HG03558 (cell line): ENCODE measurements around the gene GNAQ.

Experiments used
- ATAC-seq: cut with Tn5 transposase; IDR thresholded peaks from one replicate; pipeline ENCODE4 v1.9.1; 2021; ENCODE audit warnings: moderate number of reproducible peaks; ENCODE audit not compliant: unreplicated experiment; ENCODE audit errors: extremely low read depth

Gene GNAQ

GRCh38 chr9:77832639-77833038 is 199.0 kb downstream of the GNAQ start:
- no peak for ATAC-seq

GRCh38 chr9:77831781-77832180 is 199.8 kb downstream of the GNAQ start:
- no peak for ATAC-seq

DNA sequence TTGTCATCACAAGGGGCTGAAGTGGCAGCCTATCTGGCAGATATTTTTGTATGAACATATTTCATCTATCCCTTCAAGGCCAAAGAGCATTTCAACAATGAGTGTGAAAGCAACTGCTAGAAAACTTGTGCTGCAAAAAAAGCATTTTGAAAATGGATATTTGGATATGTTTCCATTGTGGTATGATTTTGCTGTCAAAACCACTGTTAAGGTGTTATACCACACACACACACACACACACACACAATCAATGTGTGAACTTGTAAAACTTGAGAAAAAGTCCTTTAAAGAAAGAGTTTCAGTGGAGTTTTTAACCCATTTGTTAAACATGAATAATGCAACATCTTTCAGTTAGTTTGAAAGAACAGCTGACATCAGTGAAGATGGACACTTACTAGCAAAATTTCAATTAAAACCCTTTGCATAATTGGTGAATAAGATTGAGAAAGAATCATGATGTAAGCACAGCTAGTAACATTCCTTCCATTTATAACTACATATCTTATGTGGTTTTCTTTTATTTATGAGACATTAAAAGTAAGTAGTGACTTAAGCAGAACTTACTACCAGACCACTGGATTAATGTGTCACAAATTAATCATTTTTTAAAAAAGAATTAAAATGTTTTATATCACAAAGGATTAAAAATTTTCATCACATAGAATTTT is 200.9 kb downstream of the GNAQ start:
- no peak for ATAC-seq

DNA sequence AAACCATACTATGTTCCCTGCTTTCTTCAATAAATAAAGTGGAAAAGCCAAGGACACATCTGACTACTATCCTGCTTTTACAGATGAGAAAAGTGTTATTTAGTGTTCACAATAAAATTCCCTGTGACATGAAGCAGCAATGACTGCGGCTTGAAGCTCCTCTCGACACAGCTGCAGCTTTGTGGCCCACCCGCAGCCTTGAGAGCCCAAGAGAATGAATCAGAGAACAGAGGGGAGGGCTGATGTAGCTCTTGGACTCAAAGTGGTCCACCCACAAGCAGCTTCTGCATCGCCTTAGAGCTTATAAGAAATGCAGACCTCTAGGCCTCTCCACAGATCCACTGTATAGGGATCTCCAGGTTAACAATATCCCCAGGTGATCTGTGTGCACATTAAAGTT is 202.2 kb downstream of the GNAQ start:
- ATAC-seq: no peak

- no peak for ATAC-seq
These were observed 204.4 kb downstream of the GNAQ start for GRCh38 chr9:77827104-77827784.

DNA sequence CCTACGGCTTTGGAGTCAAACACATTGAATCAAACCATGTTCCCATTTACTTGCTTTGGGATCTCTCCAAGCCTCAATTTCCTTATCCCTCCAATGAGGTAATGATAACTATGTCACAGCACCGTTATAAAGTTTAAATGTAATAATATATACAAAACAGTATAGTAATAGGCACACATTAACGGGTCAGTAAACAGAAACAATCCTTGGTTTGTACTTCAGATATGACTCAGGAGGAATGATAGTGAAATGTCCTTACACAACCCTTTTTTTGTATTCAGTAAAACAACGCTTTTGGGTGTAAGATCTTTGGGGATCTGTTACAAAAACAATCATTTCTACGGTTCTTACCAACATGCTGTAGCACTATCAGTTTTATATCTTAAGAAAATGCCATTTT is 205.0 kb downstream of the GNAQ start:
- no peak for ATAC-seq

GRCh38 chr9:77826116-77826515 is 205.5 kb downstream of the GNAQ start:
- no peak for ATAC-seq

DNA sequence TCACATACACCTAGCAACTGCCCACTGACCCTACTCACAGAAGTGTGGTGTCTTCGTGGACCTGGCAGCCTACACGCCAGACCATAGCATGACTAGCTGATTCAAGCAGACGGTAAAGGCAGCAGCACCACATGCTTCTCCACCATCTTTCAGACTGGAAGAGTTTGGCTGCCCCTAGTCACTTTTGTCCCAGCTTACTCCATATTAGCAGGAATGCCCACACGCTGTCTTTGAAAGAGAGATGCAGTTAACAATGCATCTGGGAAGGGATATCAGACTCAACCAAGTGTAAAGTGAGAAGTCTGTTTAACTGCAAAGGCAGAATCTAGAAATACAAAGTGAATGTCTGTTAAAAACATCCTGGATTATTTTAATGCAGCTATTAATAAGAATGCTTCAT is 206.2 kb downstream of the GNAQ start:
- no peak for ATAC-seq

GRCh38 chr9:77820293-77820954 is 211.2 kb downstream of the GNAQ start:
- no peak for ATAC-seq

- no peak for ATAC-seq
These were observed 212.0 kb downstream of the GNAQ start for GRCh38 chr9:77819657-77820056.

DNA sequence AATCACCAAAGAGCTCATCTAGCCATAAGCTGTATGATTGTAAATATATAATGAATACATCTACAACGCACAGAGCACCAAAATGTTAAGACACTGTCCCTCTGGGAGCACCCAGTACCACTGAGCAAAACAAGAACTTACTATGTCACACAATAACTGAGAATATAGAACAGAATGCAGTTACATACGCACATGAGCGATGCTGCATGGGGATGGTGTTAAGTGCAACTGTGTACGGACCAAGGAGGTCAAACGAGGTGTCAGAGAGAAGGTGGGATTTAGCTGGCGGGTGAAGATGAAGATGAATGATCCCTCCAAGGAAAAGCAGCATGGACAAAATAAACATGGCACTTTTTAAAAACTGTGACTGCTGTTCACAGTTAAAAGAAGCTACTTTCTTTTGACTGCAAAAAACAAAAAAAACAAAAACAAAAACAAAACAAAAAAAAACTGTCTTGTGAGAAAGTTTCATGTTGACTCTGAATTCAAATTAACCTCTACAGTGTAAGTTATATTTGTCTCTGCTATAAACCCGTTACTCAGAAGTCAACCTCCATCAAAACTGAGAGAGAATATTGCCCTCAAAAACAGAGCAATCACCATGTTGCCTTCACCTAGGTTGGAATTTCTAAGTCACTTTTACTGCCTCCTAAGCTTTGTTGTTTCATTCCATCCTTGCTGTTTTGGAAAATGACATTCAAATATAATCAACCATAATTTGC is 213.9 kb downstream of the GNAQ start:
- ATAC-seq: no peak

DNA sequence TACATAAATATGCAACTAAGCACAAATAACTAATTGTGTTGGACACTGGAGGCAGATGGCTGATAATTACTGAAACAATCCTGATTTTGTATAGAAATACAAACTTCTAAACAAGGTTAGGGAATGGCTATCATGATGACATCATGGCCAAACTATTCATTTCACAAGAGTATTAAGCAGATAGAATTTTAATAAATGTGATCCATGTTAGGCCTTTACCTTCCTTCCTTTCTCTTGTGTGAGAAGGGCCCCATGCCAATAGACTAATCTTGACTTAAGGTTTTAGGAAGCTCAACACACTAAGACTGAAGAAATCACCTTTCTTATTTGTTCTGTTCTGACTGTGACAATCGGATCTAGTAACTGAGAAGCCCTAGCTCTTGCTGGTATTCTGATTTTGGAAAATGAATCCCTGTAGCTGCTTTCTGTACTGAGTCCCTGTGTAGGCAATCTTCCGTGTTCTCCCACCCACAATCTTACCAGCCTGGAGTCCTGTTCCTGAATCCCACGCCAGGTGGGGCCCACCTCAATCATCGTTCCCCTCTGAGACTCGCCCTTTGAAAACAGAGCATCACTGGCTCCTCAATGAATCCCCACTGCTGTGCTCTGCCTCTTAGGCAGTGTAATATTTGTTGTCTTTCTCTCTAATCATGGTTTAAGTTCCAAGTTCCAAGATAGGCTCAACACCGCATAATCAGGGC is 214.8 kb downstream of the GNAQ start:
- no peak for ATAC-seq

DNA sequence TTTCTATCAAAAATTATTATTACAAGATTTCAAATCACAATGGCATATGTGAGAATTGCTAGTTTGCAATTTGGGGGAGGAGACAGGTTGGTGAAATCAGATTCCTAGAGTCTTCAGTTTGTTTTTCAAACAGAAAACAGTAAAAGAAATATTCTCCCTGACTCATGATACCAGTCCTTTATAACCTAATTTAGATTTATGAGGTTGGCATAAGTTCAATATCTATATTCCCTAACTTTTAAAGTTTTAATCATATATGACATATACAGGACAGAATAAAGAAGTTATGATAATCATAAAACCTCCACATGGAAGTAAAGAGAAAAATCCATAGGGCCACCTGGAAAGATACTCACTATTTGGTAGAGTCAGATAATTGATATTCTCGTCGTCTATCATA is 216.4 kb downstream of the GNAQ start:
- ATAC-seq: no peak

- no peak for ATAC-seq
These were observed 219.8 kb downstream of the GNAQ start for GRCh38 chr9:77811832-77812231.

DNA sequence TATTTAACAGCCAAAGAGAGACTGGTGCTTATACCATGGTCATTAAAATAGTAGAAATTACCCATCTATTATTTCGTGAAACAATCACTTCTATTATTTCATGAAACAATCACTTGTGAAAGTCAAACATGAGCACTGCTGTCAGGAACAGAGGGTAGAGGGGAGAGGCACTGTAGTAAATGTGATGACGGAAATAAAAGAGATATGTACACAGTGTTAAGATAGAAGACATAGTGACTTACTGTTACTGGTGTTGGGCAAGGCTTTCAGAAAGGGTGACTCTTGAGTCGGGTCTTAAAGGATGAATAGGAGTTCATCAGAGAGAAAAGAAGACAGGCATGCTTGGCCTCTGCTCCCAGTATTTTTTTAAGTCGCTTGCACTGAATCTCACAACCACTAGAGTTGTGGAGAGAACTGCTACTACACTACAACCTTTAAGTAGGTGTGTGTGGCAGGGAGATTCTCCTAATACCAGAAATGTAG is 220.9 kb downstream of the GNAQ start:
- no peak for ATAC-seq

GRCh38 chr9:77810047-77810446 is 221.6 kb downstream of the GNAQ start:
- no peak for ATAC-seq

- no peak for ATAC-seq
These were observed 222.1 kb downstream of the GNAQ start for GRCh38 chr9:77809552-77809951.

DNA sequence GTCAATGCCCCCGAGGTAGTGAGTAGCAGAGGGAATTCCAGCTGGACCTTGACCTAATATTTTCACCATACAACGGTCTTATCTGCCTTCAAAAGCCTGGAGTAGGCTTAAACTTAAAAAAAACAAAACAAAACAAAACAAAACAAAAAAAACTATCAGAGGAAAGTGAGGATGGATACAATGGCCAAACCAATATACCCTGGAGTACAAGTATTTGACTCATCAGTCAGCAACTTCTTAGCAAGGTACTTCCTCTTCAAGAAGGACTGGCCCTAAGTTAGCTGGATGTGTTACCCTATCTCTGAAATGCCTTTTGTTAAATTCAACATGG is 222.9 kb downstream of the GNAQ start:
- no peak for ATAC-seq

GRCh38 chr9:77807846-77808750 is 223.5 kb downstream of the GNAQ start:
- ATAC-seq: no peak
